Ishikawa (cell line): ENCODE data around the gene C2orf69.

Experiments used
- CEBPB ChIP-seq: IDR thresholded peaks from 2 replicates; pipeline ENCODE4 v1.6.1; 2012
- CREB1 ChIP-seq: IDR thresholded peaks from 2 replicates; pipeline ENCODE4 v1.6.1; 2012; ENCODE audit warnings: low read depth
- EGR1 ChIP-seq: IDR thresholded peaks from 2 replicates; pipeline ENCODE4 v1.6.1; 2012
- EP300 ChIP-seq: IDR thresholded peaks from 2 replicates; pipeline ENCODE4 v1.6.1; 2012; ENCODE audit warnings: borderline replicate concordance
- FOXM1 ChIP-seq: IDR thresholded peaks from 2 replicates; pipeline ENCODE4 v1.6.1; 2012; ENCODE audit warnings: low read depth, borderline replicate concordance
- NFIC ChIP-seq: IDR thresholded peaks from 2 replicates; pipeline ENCODE4 v1.6.1; 2012
- RAD21 ChIP-seq: IDR thresholded peaks from 2 replicates; pipeline ENCODE4 v1.6.1; 2012; ENCODE audit warnings: low read depth
- TAF1 ChIP-seq: IDR thresholded peaks from 2 replicates; pipeline ENCODE4 v1.6.1; 2012; ENCODE audit warnings: low read depth, mild to moderate bottlenecking
- TEAD4 ChIP-seq: IDR thresholded peaks from 2 replicates; pipeline ENCODE4 v1.6.1; 2012
- YY1 ChIP-seq: IDR thresholded peaks from 2 replicates; pipeline ENCODE4 v1.6.1; 2012; ENCODE audit warnings: low read depth
- TF ChIP-seq, protein P1 (sequence below): IDR thresholded peaks from 2 replicates; pipeline ENCODE4 v1.6.1; 2012; ENCODE audit warnings: low read depth, mild to moderate bottlenecking
- TF ChIP-seq, protein P2 (sequence below): IDR thresholded peaks from 2 replicates; pipeline ENCODE4 v1.6.1; 2012
- TF ChIP-seq, protein P3 (sequence below): IDR thresholded peaks from 2 replicates; pipeline ENCODE4 v1.6.1; 2012

- TF ChIP-seq EP300 (no peak), TAF1 (no peak), NFIC (no peak), RAD21 (no peak), YY1 (no peak), CEBPB (no peak), FOXM1 (no peak), CREB1 (no peak), TEAD4 (no peak), EGR1 (no peak)
- TF ChIP-seq, protein P1, sequence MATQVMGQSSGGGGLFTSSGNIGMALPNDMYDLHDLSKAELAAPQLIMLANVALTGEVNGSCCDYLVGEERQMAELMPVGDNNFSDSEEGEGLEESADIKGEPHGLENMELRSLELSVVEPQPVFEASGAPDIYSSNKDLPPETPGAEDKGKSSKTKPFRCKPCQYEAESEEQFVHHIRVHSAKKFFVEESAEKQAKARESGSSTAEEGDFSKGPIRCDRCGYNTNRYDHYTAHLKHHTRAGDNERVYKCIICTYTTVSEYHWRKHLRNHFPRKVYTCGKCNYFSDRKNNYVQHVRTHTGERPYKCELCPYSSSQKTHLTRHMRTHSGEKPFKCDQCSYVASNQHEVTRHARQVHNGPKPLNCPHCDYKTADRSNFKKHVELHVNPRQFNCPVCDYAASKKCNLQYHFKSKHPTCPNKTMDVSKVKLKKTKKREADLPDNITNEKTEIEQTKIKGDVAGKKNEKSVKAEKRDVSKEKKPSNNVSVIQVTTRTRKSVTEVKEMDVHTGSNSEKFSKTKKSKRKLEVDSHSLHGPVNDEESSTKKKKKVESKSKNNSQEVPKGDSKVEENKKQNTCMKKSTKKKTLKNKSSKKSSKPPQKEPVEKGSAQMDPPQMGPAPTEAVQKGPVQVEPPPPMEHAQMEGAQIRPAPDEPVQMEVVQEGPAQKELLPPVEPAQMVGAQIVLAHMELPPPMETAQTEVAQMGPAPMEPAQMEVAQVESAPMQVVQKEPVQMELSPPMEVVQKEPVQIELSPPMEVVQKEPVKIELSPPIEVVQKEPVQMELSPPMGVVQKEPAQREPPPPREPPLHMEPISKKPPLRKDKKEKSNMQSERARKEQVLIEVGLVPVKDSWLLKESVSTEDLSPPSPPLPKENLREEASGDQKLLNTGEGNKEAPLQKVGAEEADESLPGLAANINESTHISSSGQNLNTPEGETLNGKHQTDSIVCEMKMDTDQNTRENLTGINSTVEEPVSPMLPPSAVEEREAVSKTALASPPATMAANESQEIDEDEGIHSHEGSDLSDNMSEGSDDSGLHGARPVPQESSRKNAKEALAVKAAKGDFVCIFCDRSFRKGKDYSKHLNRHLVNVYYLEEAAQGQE, result no peak
- TF ChIP-seq, protein P2, sequence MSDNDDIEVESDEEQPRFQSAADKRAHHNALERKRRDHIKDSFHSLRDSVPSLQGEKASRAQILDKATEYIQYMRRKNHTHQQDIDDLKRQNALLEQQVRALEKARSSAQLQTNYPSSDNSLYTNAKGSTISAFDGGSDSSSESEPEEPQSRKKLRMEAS, result no peak
- TF ChIP-seq, protein P3, sequence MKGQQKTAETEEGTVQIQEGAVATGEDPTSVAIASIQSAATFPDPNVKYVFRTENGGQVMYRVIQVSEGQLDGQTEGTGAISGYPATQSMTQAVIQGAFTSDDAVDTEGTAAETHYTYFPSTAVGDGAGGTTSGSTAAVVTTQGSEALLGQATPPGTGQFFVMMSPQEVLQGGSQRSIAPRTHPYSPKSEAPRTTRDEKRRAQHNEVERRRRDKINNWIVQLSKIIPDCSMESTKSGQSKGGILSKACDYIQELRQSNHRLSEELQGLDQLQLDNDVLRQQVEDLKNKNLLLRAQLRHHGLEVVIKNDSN, result no peak
Observed at GRCh38 chr2:199955007-199955338, 43.9 kb downstream of the C2orf69 start.
